Inflammatory macrophage treated with lipopolysaccharide for 1 hour (primary cell): ENCODE results near the gene CRYBG2.

Source experiments
- DNase-seq, 2 donors: peaks; one replicate each; pipeline ENCODE4 v3.0.0-alpha.2; 2020 to 2022

Gene CRYBG2

DNA sequence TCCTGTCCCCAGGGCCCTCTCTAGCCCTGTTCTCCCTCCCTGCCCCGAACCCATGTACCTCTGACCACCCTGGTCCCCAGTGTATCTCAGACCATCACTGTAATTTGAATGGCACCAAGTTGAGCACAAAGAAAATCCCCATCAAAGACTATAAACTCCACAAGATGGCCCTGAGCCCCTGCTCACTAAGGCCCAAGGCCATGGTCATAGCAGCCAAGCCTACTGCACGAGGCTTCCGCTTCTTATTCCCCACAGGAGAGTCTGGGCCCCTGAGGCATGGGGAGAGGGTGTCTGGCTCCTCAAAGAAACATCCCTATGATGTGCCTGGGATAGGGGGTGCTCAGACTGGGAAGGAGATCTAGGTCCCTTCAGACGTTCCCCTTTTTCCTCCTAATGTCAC is 14.1 kb upstream of the CRYBG2 start:
- no peak for DNase-seq

GRCh38 chr1:26367441-26367840 is 13.5 kb upstream of the CRYBG2 start:
- DNase-seq: no peak

DNA sequence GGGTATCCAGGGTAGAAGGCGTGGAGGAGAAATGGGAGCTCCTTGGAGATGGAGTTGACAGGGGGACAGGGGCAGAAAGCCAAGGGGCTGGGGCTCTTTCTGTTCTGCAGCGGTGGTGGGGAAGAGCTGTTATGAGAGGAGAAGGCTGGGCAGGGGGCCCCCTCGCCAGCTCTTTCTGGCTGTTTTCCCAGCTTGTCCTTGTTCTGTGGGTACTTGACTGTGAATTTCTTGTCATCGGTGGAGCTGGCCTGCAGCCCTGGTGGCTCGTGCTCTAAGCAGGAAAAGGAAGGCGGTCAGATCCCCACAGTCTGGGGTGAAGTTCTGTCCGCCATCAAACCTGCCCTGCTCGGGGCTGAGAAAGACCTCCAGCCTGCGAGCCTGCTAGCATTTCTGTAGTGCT is 11.0 kb upstream of the CRYBG2 start:
- DNase-seq: no peak

GRCh38 chr1:26363549-26364448 is 9.9 kb upstream of the CRYBG2 start:
- DNase-seq: peak; percentile 60 to 88

- DNase-seq: no peak
Observed at GRCh38 chr1:26362331-26362730, 8.4 kb upstream of the CRYBG2 start.

DNA sequence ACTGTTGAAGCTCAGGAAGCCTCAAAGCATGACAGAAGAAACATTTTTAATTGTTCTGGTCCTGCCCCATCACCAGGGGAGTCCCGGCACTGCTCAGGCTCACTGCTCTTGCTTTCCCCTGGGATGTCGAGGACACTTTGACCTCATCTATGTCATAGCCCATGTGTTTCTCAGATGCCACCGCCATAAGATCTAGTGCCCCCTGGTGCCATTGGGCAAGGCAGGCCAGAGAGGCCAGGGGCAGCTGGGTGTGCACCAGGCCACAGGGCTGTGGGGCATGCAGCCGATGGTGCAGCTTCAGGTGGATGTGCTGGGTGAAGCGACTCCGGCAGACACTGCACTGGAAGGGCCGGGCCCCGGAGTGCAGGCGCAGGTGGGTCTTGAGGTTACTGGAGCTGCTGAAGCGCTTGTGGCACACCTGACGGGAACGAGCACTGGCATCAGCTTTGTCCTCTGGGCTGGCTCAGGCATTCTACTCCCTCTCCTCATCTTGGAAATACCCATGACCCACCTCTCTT is 7.7 kb upstream of the CRYBG2 start:
- no peak for DNase-seq

DNA sequence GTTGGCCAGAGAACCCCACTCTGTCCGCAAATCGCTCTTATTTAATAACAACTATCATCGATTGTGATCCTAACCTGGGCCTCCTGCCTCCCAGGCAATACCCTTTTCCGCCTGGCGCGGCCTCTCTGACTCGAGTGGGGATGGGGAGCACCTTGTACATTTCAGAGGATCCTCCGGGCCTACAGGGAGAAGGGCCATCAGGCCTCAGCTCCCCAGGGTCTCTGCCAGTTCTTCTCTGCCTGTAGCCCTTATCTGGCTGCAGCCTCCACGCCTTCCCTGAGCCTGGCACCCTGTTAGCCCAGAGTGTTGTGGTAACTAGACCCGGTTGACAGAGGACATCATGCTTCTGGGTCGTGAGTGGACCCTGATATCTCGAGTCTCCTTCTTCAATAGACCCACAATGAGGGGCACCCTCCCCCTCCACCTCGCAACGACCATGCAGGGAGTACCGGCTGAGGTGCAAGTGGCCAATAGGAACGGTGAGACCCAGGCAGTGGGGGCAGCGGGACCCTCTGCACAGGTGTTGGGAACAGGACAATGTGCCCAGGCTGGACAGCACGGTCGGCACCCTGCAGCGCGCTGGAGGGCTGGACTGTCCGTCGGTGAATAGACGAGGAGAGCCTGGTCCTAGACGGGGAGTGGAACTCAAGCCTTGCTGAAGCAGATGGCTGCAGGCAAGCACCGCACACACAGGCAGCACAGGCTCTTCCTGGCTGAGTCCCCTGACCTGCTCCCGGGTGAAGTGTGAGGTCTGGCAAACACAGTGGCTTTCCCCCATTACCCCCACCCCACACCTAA is 7.1 kb upstream of the CRYBG2 start:
- DNase-seq: no peak

DNA sequence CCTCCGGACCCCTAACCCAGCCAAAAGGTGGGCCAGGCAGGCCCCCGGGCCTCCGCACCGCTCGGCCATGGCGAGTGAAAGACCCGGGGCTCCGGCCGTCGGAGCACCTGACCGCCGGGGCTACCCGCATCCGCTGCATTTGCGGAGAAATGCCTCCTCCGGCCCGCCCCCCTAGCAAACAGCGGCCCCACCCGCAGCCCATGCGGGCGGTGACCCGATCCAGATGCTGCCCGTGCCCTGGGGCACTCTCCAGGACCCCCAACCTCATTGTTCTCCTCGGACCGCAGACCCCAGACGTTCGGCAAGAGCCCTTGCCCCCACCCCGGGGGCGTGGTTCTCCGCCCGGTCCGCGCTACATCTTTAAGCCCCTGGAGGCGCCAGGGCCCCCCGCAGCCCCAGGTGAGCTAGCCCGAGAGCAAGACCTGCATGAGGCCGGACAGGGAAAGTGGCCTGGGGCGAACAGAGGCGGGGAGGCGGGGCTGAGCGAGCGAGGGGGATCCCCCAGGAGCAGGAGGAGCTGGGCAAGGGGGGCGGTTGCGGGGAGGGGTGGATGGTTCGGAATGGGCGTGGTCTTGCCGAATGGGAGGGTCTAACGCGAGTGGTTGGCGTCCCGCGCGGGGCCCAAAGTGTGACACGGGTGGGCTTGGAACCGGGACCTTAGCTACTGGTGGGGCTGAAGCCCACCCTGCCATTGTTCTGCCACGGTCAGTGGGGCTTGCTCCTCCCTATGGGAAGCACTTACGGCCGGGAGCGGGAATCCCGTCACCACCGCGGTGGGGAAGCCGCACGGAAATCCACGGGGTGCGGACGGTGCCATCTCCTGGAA is 6.3 kb upstream of the CRYBG2 start:
- peak in 1 of 2 donors; percentile 16 for DNase-seq

GRCh38 chr1:26358411-26359384 is 4.8 kb upstream of the CRYBG2 start:
- DNase-seq: no peak

DNA sequence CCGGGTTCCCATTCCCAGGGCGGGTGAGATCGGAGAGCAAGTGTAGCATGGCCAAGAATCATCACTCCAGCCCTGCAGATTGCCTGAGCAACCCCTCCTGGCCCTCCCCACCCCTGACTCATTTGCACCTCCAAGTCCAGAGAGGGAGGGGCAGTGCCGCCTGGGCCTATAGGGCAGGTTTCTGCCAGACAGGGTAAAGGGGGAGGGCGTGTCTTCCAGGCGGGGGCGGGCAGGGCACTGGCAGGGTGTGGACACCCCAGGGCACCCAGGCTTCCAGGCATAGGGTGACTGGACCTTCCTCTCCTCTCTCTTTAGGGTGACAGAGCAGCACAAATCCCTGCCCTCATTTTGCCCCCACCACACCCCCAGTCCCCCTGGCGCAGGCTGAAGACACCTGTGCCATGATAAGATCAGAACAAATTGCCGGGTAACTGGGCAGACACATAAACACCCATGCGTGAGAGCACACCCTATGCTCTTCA is 3.2 kb upstream of the CRYBG2 start:
- DNase-seq: no peak

DNA sequence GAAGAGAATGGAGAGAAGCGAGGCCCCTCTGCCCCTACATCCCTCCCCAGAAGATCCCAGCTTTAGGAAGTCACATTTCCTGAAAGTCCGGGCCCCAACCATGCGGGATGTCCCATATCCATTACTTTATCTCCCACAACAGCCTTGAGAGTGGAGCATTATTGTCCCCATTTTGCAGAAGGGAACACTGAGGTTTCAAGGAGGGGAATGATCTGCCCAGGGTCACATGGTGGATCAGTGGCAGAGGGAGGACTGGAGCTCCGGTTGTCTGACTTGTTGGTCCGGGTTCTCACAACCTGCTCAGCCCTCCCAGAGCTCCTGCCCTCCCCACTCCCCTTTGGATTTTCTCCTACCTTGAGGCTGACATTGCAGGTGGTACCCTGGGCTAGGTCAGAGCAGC is 2.2 kb upstream of the CRYBG2 start:
- DNase-seq: no peak

DNA sequence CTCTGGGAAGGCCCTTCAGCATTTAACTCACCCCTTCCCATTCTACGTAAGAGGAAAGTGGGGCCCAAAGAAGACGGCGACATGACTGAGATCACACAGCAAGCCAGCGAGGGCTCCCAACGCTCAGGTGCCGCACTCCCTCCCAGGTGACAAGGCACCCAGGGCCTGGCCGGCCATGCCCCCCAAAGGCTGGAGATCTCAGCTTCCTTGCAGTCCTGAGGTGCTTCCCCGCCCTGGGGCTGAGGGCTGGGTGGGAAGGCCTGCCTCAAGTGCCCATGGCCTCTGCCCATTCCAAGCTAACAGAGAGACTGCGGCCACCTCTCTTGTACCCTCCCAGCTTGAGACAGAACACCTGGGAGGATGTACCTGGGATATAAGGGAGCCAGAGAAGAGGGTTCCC is 1.0 kb upstream of the CRYBG2 start:
- DNase-seq: no peak

GRCh38 chr1:26353210-26353859 is 595 bp downstream of the CRYBG2 start:
- no peak for DNase-seq

DNA sequence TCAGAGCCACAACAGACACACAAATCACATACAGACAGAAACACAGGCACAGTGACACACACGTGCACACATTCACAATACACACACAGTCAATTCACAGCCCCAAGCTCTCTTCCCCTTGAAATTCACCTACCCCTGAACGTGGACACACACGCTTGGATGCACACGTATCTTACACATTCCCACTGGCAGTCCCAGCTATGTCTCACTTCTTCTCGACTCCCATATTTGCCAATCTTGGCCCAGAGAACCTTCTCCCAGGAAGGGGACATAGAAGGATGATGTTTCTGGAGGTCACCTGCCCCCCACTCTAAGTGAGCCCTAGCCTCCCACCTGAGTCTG is 1.6 kb downstream of the CRYBG2 start:
- DNase-seq: no peak

- DNase-seq: no peak
Observed at GRCh38 chr1:26351590-26352337, 2.2 kb downstream of the CRYBG2 start.

DNA sequence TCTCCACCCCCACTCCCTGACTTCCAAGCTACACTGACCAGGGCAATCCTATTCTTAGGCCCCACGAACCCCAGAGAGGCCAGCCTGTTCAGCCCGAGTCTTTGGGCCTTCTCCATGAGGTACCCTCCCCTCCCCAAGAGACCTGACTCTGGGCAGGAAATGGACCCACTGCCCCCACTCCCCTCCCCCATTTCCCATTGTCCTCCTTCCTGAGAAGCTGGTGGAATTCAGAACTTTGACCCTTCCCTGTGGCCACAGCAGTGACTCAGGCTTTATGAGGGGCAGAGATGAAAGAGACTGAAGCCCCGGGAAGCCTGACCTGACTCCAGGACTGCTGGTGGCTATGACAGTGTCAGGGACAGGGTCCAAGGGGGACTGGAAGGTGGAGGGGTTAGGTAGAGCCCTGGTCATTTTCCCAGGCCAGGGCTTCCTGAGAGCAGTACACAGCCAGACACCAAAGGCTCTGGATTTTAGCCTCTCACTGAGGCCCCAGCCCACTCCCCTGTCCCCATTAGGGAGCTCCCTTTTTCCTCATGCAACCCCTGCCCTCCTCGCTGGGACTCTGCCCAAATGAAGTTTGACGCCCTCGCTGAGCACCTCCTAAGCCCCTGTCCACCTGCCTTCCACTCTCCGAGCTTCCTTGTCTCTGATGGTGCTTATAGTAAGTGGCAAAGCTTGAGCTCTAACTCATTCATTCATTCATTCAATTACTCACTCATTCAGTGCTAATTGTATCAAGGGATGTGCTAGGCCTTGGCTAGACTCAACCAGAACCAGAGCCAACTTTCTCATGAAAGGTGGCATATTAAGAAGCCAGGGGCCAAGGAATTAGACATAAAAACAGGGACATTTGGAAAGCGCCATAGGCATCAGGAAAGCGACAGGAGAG is 3.0 kb downstream of the CRYBG2 start:
- no peak for DNase-seq

DNA sequence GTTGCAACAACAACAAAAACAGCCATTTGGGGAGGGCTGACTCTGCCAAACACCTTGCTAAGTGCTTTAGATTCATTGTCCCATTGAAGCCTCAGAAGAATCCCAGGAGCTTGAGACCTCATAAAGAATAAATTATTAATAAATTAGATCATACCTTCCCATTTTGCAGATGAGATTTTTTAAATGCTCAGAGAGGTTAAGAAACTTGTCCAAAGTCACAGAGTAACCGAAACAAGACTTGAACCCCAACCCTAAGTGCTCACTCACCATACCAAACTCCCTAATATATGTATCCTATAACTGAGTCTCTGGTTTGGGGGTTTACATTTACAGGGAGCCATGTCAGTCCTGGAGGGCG is 3.6 kb downstream of the CRYBG2 start:
- DNase-seq: no peak

- no peak for DNase-seq
Observed at GRCh38 chr1:26349877-26350244, 4.1 kb downstream of the CRYBG2 start.

- DNase-seq: no peak
Observed at GRCh38 chr1:26349188-26349876, 4.6 kb downstream of the CRYBG2 start.
